AG09319 (cell line): Measurements from ENCODE around the gene DNAJC13.

ENCODE experiments used
- DNase-seq: peaks from one replicate; pipeline ENCODE4 v3.0.0-alpha.2; 2010; ENCODE audit warnings: low read depth; ENCODE audit errors: extremely low read depth
- TF ChIP-seq, protein P1 (sequence below): IDR thresholded peaks from 2 replicates; pipeline ENCODE4 v1.5.1; 2011; ENCODE audit warnings: low read depth, mild to moderate bottlenecking, inconsistent platforms, low read length, moderate library complexity

DNAJC13 gene

DNA sequence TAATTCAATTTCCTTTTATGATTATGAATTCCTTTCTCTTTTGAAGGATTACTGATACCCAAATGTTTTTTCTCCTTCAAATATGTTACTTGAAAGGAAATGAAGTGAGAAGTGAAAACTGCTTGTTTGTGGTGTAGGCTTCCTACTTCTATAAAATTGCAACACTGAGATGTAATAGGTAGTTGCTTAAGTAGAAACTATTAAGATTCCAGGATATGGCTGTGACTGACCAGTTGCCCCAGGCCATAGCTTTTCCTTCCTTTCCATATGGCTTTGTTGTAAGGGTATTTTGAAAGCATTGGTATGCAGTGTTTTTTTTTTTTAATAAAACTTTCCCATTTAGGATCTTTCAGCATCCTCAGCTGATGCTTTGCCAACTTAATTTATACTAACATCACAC lies 28.5 kb downstream of the DNAJC13 start:
- DNase-seq: peak; percentile 49

DNA sequence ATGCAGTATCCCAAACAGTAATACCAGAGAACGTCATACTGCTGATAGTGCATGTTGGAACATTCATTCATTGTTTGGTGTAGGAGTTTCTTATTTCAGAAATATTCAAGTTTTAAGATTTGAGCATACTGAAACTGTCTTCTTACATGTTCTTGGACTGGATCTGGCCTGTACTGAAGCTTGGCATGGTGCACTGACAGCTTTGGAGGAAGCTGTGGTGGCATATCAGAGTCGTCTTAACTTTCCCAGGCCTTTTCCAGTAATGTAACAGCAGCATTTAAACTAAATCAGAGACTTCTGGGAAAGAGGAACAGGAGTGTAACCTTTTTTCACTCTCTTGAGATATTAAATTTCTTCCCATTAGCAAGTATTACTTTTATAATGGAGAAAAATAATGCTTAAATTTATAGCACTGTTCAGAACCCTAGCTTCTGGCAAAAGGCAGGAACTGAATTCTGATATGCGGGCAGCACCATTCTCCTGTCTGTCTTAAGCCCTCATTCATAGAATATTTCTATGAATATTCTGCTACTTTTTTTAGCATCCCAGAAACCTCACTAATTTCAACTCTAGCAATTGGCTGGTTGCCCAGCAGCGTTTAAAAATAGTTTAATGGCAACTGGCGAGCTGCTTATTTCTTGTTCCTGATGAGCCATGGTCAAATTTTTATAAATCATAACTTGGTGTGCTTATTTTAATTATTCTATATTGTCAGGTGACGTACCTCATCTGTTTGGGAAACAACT lies 31.1 kb downstream of the DNAJC13 start:
- no peak for DNase-seq
- TF ChIP-seq, protein P1, sequence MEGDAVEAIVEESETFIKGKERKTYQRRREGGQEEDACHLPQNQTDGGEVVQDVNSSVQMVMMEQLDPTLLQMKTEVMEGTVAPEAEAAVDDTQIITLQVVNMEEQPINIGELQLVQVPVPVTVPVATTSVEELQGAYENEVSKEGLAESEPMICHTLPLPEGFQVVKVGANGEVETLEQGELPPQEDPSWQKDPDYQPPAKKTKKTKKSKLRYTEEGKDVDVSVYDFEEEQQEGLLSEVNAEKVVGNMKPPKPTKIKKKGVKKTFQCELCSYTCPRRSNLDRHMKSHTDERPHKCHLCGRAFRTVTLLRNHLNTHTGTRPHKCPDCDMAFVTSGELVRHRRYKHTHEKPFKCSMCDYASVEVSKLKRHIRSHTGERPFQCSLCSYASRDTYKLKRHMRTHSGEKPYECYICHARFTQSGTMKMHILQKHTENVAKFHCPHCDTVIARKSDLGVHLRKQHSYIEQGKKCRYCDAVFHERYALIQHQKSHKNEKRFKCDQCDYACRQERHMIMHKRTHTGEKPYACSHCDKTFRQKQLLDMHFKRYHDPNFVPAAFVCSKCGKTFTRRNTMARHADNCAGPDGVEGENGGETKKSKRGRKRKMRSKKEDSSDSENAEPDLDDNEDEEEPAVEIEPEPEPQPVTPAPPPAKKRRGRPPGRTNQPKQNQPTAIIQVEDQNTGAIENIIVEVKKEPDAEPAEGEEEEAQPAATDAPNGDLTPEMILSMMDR: no peak

More for the DNA sequence above, 28.5 kb downstream of the DNAJC13 start:
- TF ChIP-seq, protein P1: no peak

DNA sequence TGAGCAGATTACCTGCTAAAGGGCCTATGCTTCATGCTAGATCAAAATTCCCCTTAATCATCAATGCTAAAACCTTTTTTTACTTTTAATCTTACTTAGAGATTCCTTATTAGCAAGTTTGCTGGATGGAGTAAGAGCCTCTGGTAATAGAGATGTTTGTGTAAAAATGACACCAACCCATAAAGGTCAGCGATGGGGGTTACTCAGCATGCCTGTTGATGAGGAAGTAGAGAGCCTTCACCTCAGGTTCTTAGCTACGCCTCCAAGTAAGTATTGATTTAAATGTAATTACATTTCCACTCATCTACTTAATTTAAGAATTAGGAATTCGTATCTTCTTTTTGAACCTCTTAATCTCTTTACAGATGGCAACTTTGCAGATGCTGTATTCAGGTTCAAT lies 38.8 kb downstream of the DNAJC13 start:
- TF ChIP-seq, protein P1: no peak
- no peak for DNase-seq

GRCh38 chr3:132456571-132456970 lies 39.3 kb downstream of the DNAJC13 start:
- no peak for DNase-seq
- TF ChIP-seq, protein P1: no peak

GRCh38 chr3:132457286-132457685 lies 40.0 kb downstream of the DNAJC13 start:
- TF ChIP-seq, protein P1: no peak
- no peak for DNase-seq

DNA sequence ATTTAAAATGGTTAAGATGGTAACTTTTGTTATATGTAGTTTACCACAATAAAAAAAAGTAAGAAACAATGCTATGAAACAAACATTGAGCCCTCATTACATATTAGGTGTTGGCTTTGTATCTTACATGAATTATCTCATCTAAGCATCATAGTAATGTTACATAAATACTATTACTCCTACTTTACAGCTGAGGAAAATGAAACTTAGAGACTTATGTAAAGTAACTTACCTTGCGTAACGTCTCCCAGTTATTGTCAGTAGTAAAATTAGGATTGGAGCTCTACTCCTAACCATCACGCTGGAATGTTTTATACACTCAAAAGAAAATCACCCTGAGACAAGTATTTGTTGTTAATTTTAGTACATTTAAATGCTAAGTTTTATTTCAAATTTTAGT lies 42.2 kb downstream of the DNAJC13 start:
- TF ChIP-seq, protein P1: no peak

DNA sequence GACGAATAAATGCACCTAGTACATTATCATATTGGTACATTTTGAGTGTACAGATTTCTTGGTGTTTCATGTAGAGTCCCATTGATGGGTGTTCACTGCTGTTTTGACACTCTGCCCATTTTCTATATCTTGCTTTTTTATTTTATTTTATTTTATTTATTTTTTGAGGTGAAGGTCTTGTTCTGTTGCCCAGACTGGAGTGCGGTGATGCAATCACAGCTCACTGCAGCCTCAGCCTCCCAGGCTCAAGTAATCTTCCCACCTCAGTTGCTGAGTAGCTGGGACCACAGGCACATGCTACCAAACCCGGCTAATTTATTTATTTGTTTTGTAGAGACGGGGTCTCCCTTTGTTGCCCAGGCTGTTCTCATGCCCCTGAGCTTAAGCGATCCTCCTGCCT lies 44.2 kb downstream of the DNAJC13 start:
- no peak for DNase-seq
- TF ChIP-seq, protein P1: no peak

More for the DNA sequence above, 42.2 kb downstream of the DNAJC13 start:
- no peak for DNase-seq
